Measurements from ENCODE around the gene ZBTB6.

DNA sequence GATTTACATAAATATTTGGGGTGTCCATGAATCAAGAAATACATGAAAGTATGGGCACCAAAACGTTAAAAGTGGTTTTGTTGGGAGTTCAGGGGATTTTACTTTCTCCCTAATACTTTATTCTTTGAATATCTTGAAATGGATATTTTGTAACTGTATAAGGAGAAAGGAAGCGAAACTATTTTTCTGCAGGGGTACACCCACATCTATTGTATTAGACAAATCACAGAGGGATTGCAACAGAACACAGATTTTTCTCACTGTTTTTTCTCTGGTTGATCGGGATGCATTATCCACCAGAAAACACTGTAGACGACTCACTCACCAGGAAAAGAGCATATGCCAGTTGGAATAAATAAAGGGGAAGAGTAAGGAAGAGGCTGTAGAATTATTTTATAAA lies 26.5 kb upstream of the ZBTB6 start:
- TF ChIP-seq CTCF (IDR thresholded peaks at IDR 0.05) = no peak
- no peak for TF ChIP-seq POLR2A (IDR thresholded peaks at IDR 0.05)

Measured in breast epithelium (tissue), 3 donors.